Measurements from ENCODE around the gene CLDN24. TPM values are rescaled to one million over a fixed set of nuclear protein-coding genes. Genes with fewer than 3 reads are reported as not detected.
A peak's percentile ranks its signal among the peaks of the same experiment; 100 is the strongest.

CLDN24 gene
- not detected for total RNA-seq

- no peak for DNase-seq
Observed at GRCh38 chr4:183322326-183322725, at the start of gene CLDN24. Gene CLDN24 (minus strand): TSS chr4:183322426. CDS start chr4:183322426, 0 bp downstream.

- no peak for DNase-seq
Observed at GRCh38 chr4:183370786-183371185, 48.6 kb upstream of the CLDN24 start.

GRCh38 chr4:183369073-183369472 is 46.8 kb upstream of the CLDN24 start:
- DNase-seq, result no peak

GRCh38 chr4:183366206-183366835 is 44.1 kb upstream of the CLDN24 start:
- no peak for DNase-seq

GRCh38 chr4:183364025-183364424 is 41.8 kb upstream of the CLDN24 start:
- no peak for DNase-seq

GRCh38 chr4:183362916-183363542 is 40.8 kb upstream of the CLDN24 start:
- DNase-seq, result no peak

GRCh38 chr4:183362036-183362435 is 39.8 kb upstream of the CLDN24 start:
- no peak for DNase-seq

- no peak for DNase-seq
Observed at GRCh38 chr4:183360161-183360919, 38.1 kb upstream of the CLDN24 start.

- no peak for DNase-seq
Observed at GRCh38 chr4:183358215-183358755, 36.1 kb upstream of the CLDN24 start.

GRCh38 chr4:183356931-183357675 is 34.9 kb upstream of the CLDN24 start:
- no peak for DNase-seq

- no peak for DNase-seq
Observed at GRCh38 chr4:183356173-183356830, 34.1 kb upstream of the CLDN24 start.

- no peak for DNase-seq
Observed at GRCh38 chr4:183355405-183355804, 33.2 kb upstream of the CLDN24 start.

GRCh38 chr4:183354219-183354618 is 32.0 kb upstream of the CLDN24 start:
- no peak for DNase-seq

- DNase-seq, result no peak
Observed at GRCh38 chr4:183353557-183353956, 31.3 kb upstream of the CLDN24 start.

- no peak for DNase-seq
Observed at GRCh38 chr4:183352546-183352945, 30.3 kb upstream of the CLDN24 start.

GRCh38 chr4:183350317-183351071 is 28.3 kb upstream of the CLDN24 start:
- DNase-seq, result peak; percentile 8

GRCh38 chr4:183349673-183350072 is 27.4 kb upstream of the CLDN24 start:
- peak; percentile 88 for DNase-seq

- peak; percentile 34 for DNase-seq
Observed at GRCh38 chr4:183348706-183349659, 26.8 kb upstream of the CLDN24 start.

GRCh38 chr4:183348136-183348535 is 25.9 kb upstream of the CLDN24 start:
- DNase-seq, result no peak

- DNase-seq, result no peak
Observed at GRCh38 chr4:183347566-183347965, 25.3 kb upstream of the CLDN24 start.

Data from skin of body (tissue), 2 donors.